Astrocyte (in vitro differentiated cells and primary cell): ENCODE data around the gene SOX1. TPM values are rescaled to one million over a fixed set of nuclear protein-coding genes. Genes with fewer than 3 reads are reported as not detected.

Experiments used
- DNase-seq: peaks from one replicate; pipeline ENCODE4 v3.0.0-alpha.2; 2010; ENCODE audit warnings: low read depth
- FAIRE-seq: peaks from 2 replicates; lab custom pipeline; 2011; peaks lifted over from hg19 to GRCh38; lab: Jason Lieb, UNC
- H2AFZ ChIP-seq: 2 replicates; pipeline ENCODE4 v1.6.0; 2012; ENCODE audit warnings: low read depth, low read length, inconsistent platforms
- H3K27ac ChIP-seq: 2 replicates; pipeline ENCODE4 v1.5.1; 2011; ENCODE audit warnings: low read depth, low read length, inconsistent platforms
- H3K27me3 ChIP-seq: 2 replicates; pipeline ENCODE4 v1.6.0; 2011; ENCODE audit warnings: low read length, inconsistent platforms; ENCODE audit not compliant: insufficient read depth
- H3K36me3 ChIP-seq: 2 replicates; pipeline ENCODE4 v1.5.1; 2011; ENCODE audit warnings: low read length, inconsistent platforms; ENCODE audit not compliant: insufficient read depth
- H3K4me1 ChIP-seq: 2 replicates; pipeline ENCODE4 v1.5.1; 2011; ENCODE audit warnings: low read length, inconsistent platforms; ENCODE audit not compliant: insufficient read depth
- H3K4me2 ChIP-seq: 2 replicates; pipeline ENCODE4 v1.6.0; 2012; ENCODE audit warnings: low read length, inconsistent platforms
- H3K4me3 ChIP-seq: 2 replicates; pipeline ENCODE4 v1.5.1; 2011; ENCODE audit warnings: low read depth, mild to moderate bottlenecking, low read length, inconsistent platforms; ENCODE audit not compliant: insufficient read depth
- H3K79me2 ChIP-seq: 2 replicates; pipeline ENCODE4 v1.6.0; 2012; ENCODE audit warnings: mild to moderate bottlenecking, low read length, inconsistent platforms; ENCODE audit not compliant: insufficient read depth
- H3K9ac ChIP-seq: 2 replicates; pipeline ENCODE4 v1.6.0; 2012; ENCODE audit warnings: mild to moderate bottlenecking, low read length, inconsistent platforms
- H3K9me3 ChIP-seq: 2 replicates; pipeline ENCODE4 v1.5.1; 2012; ENCODE audit warnings: low read depth, mild to moderate bottlenecking, low read length, inconsistent platforms; ENCODE audit not compliant: insufficient read depth
- H4K20me1 ChIP-seq: 2 replicates; pipeline ENCODE4 v1.6.0; 2012; ENCODE audit warnings: low read length, inconsistent platforms; ENCODE audit not compliant: insufficient read depth
- H3K27ac Mint-ChIP-seq: one replicate; pipeline ENCODE4 v1.8.0; 2021; ENCODE audit warnings: mild to moderate bottlenecking, mixed read lengths; ENCODE audit not compliant: unreplicated experiment
- H3K27me3 Mint-ChIP-seq: one replicate; pipeline ENCODE4 v1.8.0; 2021; ENCODE audit warnings: low read depth, mixed read lengths; ENCODE audit not compliant: unreplicated experiment
- H3K36me3 Mint-ChIP-seq: one replicate; pipeline ENCODE4 v1.8.0; 2021; ENCODE audit warnings: low read depth, mixed read lengths; ENCODE audit not compliant: unreplicated experiment
- H3K4me1 Mint-ChIP-seq: one replicate; pipeline ENCODE4 v1.8.0; 2021; ENCODE audit warnings: low read depth, mixed read lengths; ENCODE audit not compliant: unreplicated experiment
- H3K4me3 Mint-ChIP-seq: one replicate; pipeline ENCODE4 v1.8.0; 2021; ENCODE audit warnings: mild to moderate bottlenecking, moderate library complexity, mixed read lengths; ENCODE audit not compliant: unreplicated experiment
- H3K9me3 Mint-ChIP-seq: one replicate; pipeline ENCODE4 v1.8.0; 2021; ENCODE audit warnings: mild to moderate bottlenecking, mixed read lengths; ENCODE audit not compliant: unreplicated experiment
- CTCF ChIP-seq: IDR thresholded peaks from 2 replicates; pipeline ENCODE4 v1.5.1; 2011; ENCODE audit warnings: low read depth, mild to moderate bottlenecking, inconsistent platforms, low read length, moderate library complexity; ENCODE audit not compliant: insufficient read depth
- EZH2 ChIP-seq: IDR thresholded peaks from 2 replicates; pipeline ENCODE4 v1.6.1; 2012; ENCODE audit warnings: mild to moderate bottlenecking, low read length, inconsistent platforms; ENCODE audit not compliant: insufficient read depth
- total RNA-seq: library from RNA; stranded (reverse); gene quantifications from 2 replicates; pipeline ENCODE4 v1.2.1, GENCODE V29; 2021

Gene SOX1
- total RNA-seq, 1 donor from 2014 or later = not detected

- Histone ChIP-seq H3K9ac (no peak overlapping the region), H3K79me2 (no peaks in the 10 kb centered on the region), H3K4me3 (no peak overlapping the region), H3K9me3 (no peaks in the 10 kb centered on the region), H4K20me1 (no peaks in the 10 kb centered on the region), H3K36me3 (no peaks in the 10 kb centered on the region), H3K4me2 (peak overlapping the region; percentile 26), H3K27me3 (peaks cover 26% of the 10 kb centered on the region), H2AFZ (no peak overlapping the region), H3K4me1 (no peaks in the 10 kb centered on the region), H3K27ac (no peak overlapping the region)
- DNase-seq = no peak
- Mint-ChIP-seq H3K9me3 (peaks cover 6% of the 10 kb centered on the region), H3K4me3 (peak overlapping the region; percentile 54), H3K27ac (no peak overlapping the region), H3K27me3 (peaks cover 79% of the 10 kb centered on the region), H3K4me1 (peaks cover 2% of the 10 kb centered on the region), H3K36me3 (no peaks in the 10 kb centered on the region)
- TF ChIP-seq EZH2 (peak; percentile 55), CTCF (no peak)
- FAIRE-seq = no peak
Measured at GRCh38 chr13:112103961-112104880, 37.3 kb downstream of the SOX1 start.

GRCh38 chr13:112104881-112105234 lies 37.9 kb downstream of the SOX1 start:
- DNase-seq (no peak), FAIRE-seq (no peak)
- H4K20me1 ChIP-seq = no peaks in the 10 kb centered on the region
- H3K36me3 ChIP-seq = no peaks in the 10 kb centered on the region
- Mint-ChIP-seq H3K27me3 (peaks cover 79% of the 10 kb centered on the region), H3K4me1 (peaks cover 2% of the 10 kb centered on the region), H3K36me3 (no peaks in the 10 kb centered on the region), H3K27ac (no peak overlapping the region), H3K9me3 (peaks cover 6% of the 10 kb centered on the region), H3K4me3 (peak overlapping the region; percentile 54)
- no peak for TF ChIP-seq EZH2
- TF ChIP-seq CTCF = no peak
- H3K27me3 ChIP-seq = peaks cover 26% of the 10 kb centered on the region
- no peaks in the 10 kb centered on the region for H3K79me2 ChIP-seq
- no peak overlapping the region for H2AFZ ChIP-seq
- no peaks in the 10 kb centered on the region for H3K9me3 ChIP-seq
- H3K27ac ChIP-seq = no peak overlapping the region
- no peak overlapping the region for H3K4me2 ChIP-seq
- no peaks in the 10 kb centered on the region for H3K4me1 ChIP-seq
- H3K9ac ChIP-seq = no peak overlapping the region
- no peak overlapping the region for H3K4me3 ChIP-seq

GRCh38 chr13:112105244-112105681 lies 38.3 kb downstream of the SOX1 start:
- DNase-seq = no peak
- H3K4me1 Mint-ChIP-seq = peaks cover 2% of the 10 kb centered on the region
- H3K27me3 Mint-ChIP-seq = peaks cover 77% of the 10 kb centered on the region
- H4K20me1 ChIP-seq = no peaks in the 10 kb centered on the region
- H3K36me3 Mint-ChIP-seq = no peaks in the 10 kb centered on the region
- TF ChIP-seq EZH2 (no peak), CTCF (no peak)
- no peak overlapping the region for H3K27ac ChIP-seq
- peaks cover 6% of the 10 kb centered on the region for H3K9me3 Mint-ChIP-seq
- no peaks in the 10 kb centered on the region for H3K36me3 ChIP-seq
- H3K4me3 ChIP-seq = no peak overlapping the region
- H3K79me2 ChIP-seq = no peaks in the 10 kb centered on the region
- FAIRE-seq = no peak
- H3K4me2 ChIP-seq = no peak overlapping the region
- no peak overlapping the region for H3K9ac ChIP-seq
- H3K4me3 Mint-ChIP-seq = no peak overlapping the region
- H3K9me3 ChIP-seq = no peaks in the 10 kb centered on the region
- no peak overlapping the region for H3K27ac Mint-ChIP-seq
- H2AFZ ChIP-seq = no peak overlapping the region
- H3K27me3 ChIP-seq = peaks cover 26% of the 10 kb centered on the region
- H3K4me1 ChIP-seq = no peaks in the 10 kb centered on the region
